ENCODE measurements around the gene CEBPZ. TPM values are rescaled to one million over a fixed set of nuclear protein-coding genes. Genes with fewer than 3 reads are reported as not detected.
A peak's percentile ranks its signal among the peaks of the same experiment; 100 is the strongest.

CEBPZ gene
- total and polyA plus RNA-seq, 10 of the 15 experiments (the other 5 are each of a cell fraction or from before 2014, with no cell fraction given), result 29.4 to 89.2 (median 49.5) TPM

- Histone ChIP-seq H3K79me2 (ENCODE audit: control insufficient read depth, insufficient read depth, low read length) (peaks cover 62% of the 10 kb centered on the region), H3K36me3 (ENCODE audit: control insufficient read depth in 2 of 2, insufficient read depth in 2 of 2, low read length in 1 of 2) (peaks cover 0 to 7% of the 10 kb centered on the region in 2 experiments; a peak in 1 of 4 replicates), H3K4me2 (ENCODE audit: control insufficient read depth, insufficient read depth) (peak overlapping the region; percentile 97), H4K20me1 (ENCODE audit: control insufficient read depth, insufficient read depth) (0 out of 2 replicates have a peak, but pooled peaks cover 3% of the 10 kb centered on the region), H2AFZ (ENCODE audit: control insufficient read depth, low read depth, low read length) (peak overlapping the region; percentile 32), H3K4me3 (peak overlapping the region; percentile 92), H3K9me3 (replicated peaks; ENCODE audit: control insufficient read depth, insufficient read depth, low read length) (peaks cover 2% of the 10 kb centered on the region; the same call in 1 of the 3 replicates), H3K9ac (ENCODE audit: control insufficient read depth, insufficient read depth, low read length) (peak overlapping the region; percentile 97), H3K27ac (ENCODE audit: control insufficient read depth, insufficient read depth) (peak overlapping the region; percentile 95), H3K27me3 (replicated peaks in 1 of 2; ENCODE audit: control insufficient read depth in 2 of 2, insufficient read depth in 2 of 2, low read length in 1 of 2) (no peaks in the 10 kb centered on the region), H3K4me1 (ENCODE audit: control insufficient read depth, insufficient read depth, low read length) (peaks cover 12% of the 10 kb centered on the region)
- ChIA-PET RAD21 (ENCODE audit: unreplicated experiment) (interaction anchor here (0.8 to 1.6 kb wide), 6 partner anchors 12 to 371 kb away, joined by 3 to 5 read pairs (median 3); partner anchors contain the start of genes CEBPZ and NDUFAF7), CTCF (interaction anchor here (1.1 to 1.6 kb wide), 2 partner anchors 12 to 721 kb away, joined by 4 to 12 read pairs; no protein-coding TSS in a partner anchor), SMC1A (ENCODE audit: uncharacterized antibody, unreplicated experiment) (interaction anchor here (0.6 to 1.6 kb wide), 3 partner anchors 13 to 72 kb away, joined by 3 to 5 read pairs (median 3); partner anchors contain the start of gene GPATCH11), POLR2A (interaction anchor here (0.5 to 1.5 kb wide), 4 partner anchors 10 to 76 kb away, joined by 3 to 4 read pairs (median 4); partner anchors contain the start of genes CEBPZ and NDUFAF7)
- FAIRE-seq, result no peak
- TF ChIP-seq RELB (IDR thresholded peaks at IDR 0.05; ENCODE audit: low read depth) (peak; percentile 43; the same call in 1 of the 2 replicates), HDGF (IDR thresholded peaks at IDR 0.05) (0 out of 2 replicates have a peak, but pooled peaks have one; percentile 52), SPI1 (IDR thresholded peaks at IDR 0.05; ENCODE audit: borderline replicate concordance, insufficient read depth, low read depth, low read length) (0 out of 2 replicates have a peak, but pooled peaks have one; percentile 16), MTA2 (IDR thresholded peaks at IDR 0.05; ENCODE audit: low read depth) (no peak), IKZF1 (conservative IDR thresholded peaks at IDR 0.05) (peak; percentile 21; the same call in 1 of the 2 replicates), IKZF2 (IDR thresholded peaks at IDR 0.05) (peak; percentile 4 to 8; a peak in 1 of 4 replicates), TAF1 (IDR thresholded peaks at IDR 0.05; ENCODE audit: borderline replicate concordance, low read depth, low read length) (0 out of 2 replicates have a peak, but pooled peaks have one; percentile 15), SIN3A (IDR thresholded peaks at IDR 0.05; ENCODE audit: low read depth, low read length) (0 out of 2 replicates have a peak, but pooled peaks have one; percentile 14), STAT1 (conservative IDR thresholded peaks at IDR 0.05) (no peak), POLR2AphosphoS5 (IDR thresholded peaks at IDR 0.05; ENCODE audit: low read length) (0 out of 2 replicates have a peak, but pooled peaks have one; percentile 14), IRF4 (IDR thresholded peaks at IDR 0.05; ENCODE audit: low read depth, low read length) (no peak), SREBF1 (IDR thresholded peaks at IDR 0.05; ENCODE audit: low read length) (no peak), BACH1 (IDR thresholded peaks at IDR 0.05; ENCODE audit: borderline replicate concordance) (no peak), PAX5 (IDR thresholded peaks at IDR 0.05; ENCODE audit: borderline replicate concordance, low read depth, low read length) (no peak), NBN (IDR thresholded peaks at IDR 0.05) (no peak), TCF12 (IDR thresholded peaks at IDR 0.05; ENCODE audit: low read depth, low read length) (no peak)
- no peak for DNase-seq (ENCODE audit: low read depth, low spot score)
- intact Hi-C loops (cut with micrococcal nuclease; ENCODE audit: unreplicated experiment), result loop anchor here (5.0 kb wide), 1 partner anchor 76 kb away; the partner anchor contains the start of genes CEBPZ and NDUFAF7
- WGBS (ENCODE audit: insufficient coverage, insufficient replicate concordance, low lambda C conversion rate, missing lambda C conversion rate), result under 1% methylated on average over 26 of the region's 27 CpGs
- in situ Hi-C loops (cut with MboI), result no loop called here
- no TSS peak for BruUV-seq (replicated peaks)
- ATAC-seq, result peak; percentile 32
Measured at GRCh38 chr2:37156071-37156856, 75.1 kb downstream of the CEBPZ start.
